Measurements from ENCODE around the gene PSMD6. TPM values are rescaled to one million over a fixed set of nuclear protein-coding genes. Genes with fewer than 3 reads are reported as not detected.

The PSMD6 gene
- total and polyA plus RNA-seq, 11 donors: 60.1 to 128 (median 82.5) TPM

DNA sequence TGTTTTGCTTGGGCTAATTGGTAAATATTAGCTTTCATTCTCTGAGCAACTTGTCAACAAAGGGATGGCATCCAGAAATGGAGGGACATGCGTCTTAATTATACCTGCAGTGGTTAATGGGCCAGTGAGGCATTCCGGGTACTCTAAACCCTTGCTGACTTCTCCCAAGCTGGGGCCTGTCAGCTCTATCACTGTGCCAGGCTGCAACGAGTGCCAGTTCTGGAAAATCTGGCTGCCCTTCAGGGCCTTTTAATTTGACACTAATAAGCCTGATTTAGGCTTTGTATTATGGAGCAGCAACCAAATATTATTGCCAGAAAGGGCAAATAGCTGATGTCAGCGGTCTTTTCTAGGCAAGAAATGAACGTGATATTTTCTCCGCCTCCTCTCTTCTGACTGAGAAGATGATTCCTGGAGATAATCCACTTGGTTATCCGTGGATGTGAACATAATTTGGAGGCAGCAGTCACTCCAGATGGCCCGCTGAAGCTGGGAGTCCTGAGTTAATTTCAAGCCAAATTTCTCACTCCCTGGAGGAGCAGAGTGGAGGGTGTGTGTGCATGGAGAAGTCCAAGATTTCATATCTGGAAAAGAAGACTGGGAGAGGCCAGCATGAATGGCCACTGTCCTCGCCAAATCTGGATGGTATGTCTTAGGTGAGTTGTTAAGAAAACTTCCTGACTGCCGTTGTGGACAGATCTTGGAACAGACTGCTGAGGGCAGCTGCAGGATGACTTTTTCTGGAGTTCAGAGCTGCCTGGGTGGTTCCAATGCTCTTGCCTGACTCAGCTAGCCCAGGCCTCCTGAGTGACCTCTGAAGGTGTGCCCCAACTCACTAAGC is 44.4 kb upstream of the PSMD6 start:
- Histone ChIP-seq H3K4me1 (peaks cover 0 to 15% (median 8%) of the 10 kb centered on the region in 12 donors), H3K27me3 (no peaks in the 10 kb centered on the region), H3K36me3 (no peaks in the 10 kb centered on the region), H3K27ac (peak overlapping the region in 2 of 12 donors; percentile 6 to 12), H3K9me3 (no peaks in the 10 kb centered on the region), H3K4me3 (no peak overlapping the region)
- ATAC-seq (peak; percentile 41 to 61 (median 47)), DNase-seq (no peak)
- 42 to 64% (median 52%) methylated on average over 9 to 10 of the region's 10 CpGs for WGBS, 4 donors
- intact Hi-C loops (cut with DNase I): no loop called here
- TF ChIP-seq CTCF (IDR thresholded peaks at IDR 0.05) (no peak), POLR2A (IDR thresholded peaks at IDR 0.05) (no peak)

DNA sequence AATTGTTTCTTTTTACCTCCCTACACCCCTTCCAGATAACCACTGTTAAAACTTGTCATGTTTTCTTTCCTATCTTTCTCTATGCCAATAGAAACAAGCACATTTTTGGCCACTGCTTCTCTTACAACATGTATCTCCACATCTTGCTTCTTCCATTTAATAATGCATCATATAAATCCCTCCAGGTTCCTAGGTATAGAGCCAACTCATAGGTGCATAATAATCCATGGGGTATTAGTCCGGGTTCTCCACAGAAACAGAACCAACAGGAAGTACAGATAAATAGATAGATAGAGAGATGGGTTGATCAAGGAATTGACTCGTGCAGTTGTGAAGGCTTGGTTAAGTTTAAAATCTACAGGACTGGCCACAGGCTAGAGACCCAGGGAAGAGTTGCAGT is 41.5 kb upstream of the PSMD6 start:
- no peaks in the 10 kb centered on the region for H3K36me3 ChIP-seq
- TF ChIP-seq CTCF (IDR thresholded peaks at IDR 0.05): no peak
- TF ChIP-seq POLR2A (IDR thresholded peaks at IDR 0.05): no peak
- peaks cover 0 to 19% (median 7%) of the 10 kb centered on the region in 12 donors for H3K4me1 ChIP-seq
- intact Hi-C loops (cut with DNase I): no loop called here
- no peak overlapping the region for H3K27ac ChIP-seq
- H3K27me3 ChIP-seq: no peaks in the 10 kb centered on the region
- DNase-seq (no peak), ATAC-seq (no peak)
- H3K9me3 ChIP-seq: no peaks in the 10 kb centered on the region
- H3K4me3 ChIP-seq: no peak overlapping the region
- 90 to 94% (median 93%) methylated on average over 2 of the region's 2 CpGs for WGBS, 4 donors

GRCh38 chr3:64063983-64064438 is 40.7 kb upstream of the PSMD6 start:
- 49 to 64% (median 56%) methylated on average over 2 of the region's 2 CpGs for WGBS, 4 donors
- TF ChIP-seq CTCF (IDR thresholded peaks at IDR 0.05): no peak
- no peak for TF ChIP-seq POLR2A (IDR thresholded peaks at IDR 0.05)
- H3K4me3 ChIP-seq: no peak overlapping the region
- ATAC-seq (no peak), DNase-seq (no peak)
- H3K27me3 ChIP-seq: no peaks in the 10 kb centered on the region
- H3K9me3 ChIP-seq: no peaks in the 10 kb centered on the region
- peaks cover 0 to 19% (median 7%) of the 10 kb centered on the region in 12 donors for H3K4me1 ChIP-seq
- intact Hi-C loops (cut with DNase I): no loop called here
- H3K27ac ChIP-seq: peak overlapping the region in 6 of 12 donors; percentile 6 to 69 (median 37)
- no peaks in the 10 kb centered on the region for H3K36me3 ChIP-seq

- ATAC-seq: peak in 2 of 4 donors; percentile 29 to 80
- 56 to 65% (median 64%) methylated on average over 5 of the region's 5 CpGs for WGBS, 4 donors
These were observed 40.1 kb upstream of the PSMD6 start for GRCh38 chr3:64063207-64063982.

More at GRCh38 chr3:64063207-64063982, 40.1 kb upstream of the PSMD6 start:
- Histone ChIP-seq H3K27me3 (no peaks in the 10 kb centered on the region), H3K27ac (peak overlapping the region in 7 of 12 donors; percentile 4 to 69 (median 39)), H3K4me1 (peaks cover 0 to 19% (median 7%) of the 10 kb centered on the region in 12 donors), H3K36me3 (no peaks in the 10 kb centered on the region), H3K9me3 (no peaks in the 10 kb centered on the region), H3K4me3 (no peak overlapping the region)
- no peak for DNase-seq
- intact Hi-C loops (cut with DNase I): no loop called here
- TF ChIP-seq POLR2A (IDR thresholded peaks at IDR 0.05) (no peak), CTCF (IDR thresholded peaks at IDR 0.05) (no peak)
